HG03097 (cell line): ENCODE measurements around the gene PTP4A2.
"Not testable (repeated sequence)": the region's sequence is repeated elsewhere in the genome, so short reads cannot be mapped to it uniquely, and the experiment has no call there.

Experiments used
- ATAC-seq: cut with Tn5 transposase; IDR thresholded peaks from one replicate; pipeline ENCODE4 v1.9.1; 2021; ENCODE audit not compliant: unreplicated experiment, low FRiP score

PTP4A2 gene

DNA sequence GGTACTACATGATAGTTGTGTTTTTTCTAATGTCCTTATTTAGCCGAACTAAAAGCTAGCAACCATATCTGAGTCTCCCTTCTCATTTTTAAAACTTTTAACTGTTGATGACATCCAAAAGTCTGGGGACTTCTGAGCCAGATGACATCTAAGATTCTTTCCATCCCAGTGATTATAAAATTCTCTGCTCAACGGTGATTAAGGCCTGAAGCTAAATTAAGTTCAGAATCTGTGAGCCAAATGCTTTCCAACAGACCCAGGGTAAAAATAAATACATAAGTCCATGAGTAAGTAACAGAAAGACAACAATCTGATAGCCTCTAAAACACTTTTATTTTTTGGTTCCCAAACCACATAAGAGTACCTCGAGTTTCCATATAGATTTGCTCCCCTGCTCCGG, 13.1 kb upstream of the PTP4A2 start:
- no peak for ATAC-seq

DNA sequence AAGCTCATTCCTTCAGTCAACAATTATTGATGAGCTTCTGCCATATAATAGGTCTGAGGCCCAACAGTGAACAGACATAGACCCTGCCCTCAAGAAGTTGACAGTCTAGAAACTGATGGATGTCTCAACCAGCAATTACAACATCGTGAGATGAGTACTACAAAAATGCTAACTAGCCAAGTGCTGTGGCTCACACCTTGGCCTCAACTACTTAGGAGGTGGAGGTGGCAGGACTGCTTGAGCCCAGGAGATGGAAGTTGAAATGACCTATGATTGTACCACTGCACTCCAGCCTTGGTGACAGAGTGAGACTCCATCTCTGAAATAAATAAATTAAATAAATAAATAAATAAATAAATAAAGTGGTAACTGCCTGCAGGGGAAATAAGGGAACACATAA, 11.7 kb upstream of the PTP4A2 start:
- no peak for ATAC-seq

DNA sequence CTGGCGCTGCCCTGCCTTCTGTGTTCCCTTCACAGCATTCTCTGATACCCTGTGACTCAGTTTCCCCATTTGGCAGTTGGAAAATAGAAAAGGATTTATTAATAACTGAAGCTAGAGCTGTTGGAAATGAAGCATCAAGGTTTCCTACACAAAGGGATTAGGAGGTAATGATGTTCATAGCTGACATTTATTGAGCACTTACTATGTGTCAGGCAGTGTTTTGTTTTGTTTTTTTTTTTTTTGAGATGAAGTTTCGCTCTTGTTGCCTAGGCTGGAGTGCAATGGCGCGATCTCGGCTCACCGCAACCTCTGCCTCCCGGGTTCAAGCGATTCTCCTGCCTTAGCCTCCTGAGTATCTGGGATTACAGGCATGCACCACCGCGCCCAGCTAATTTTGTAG, 7.5 kb upstream of the PTP4A2 start:
- not testable (repeated sequence) for ATAC-seq

DNA sequence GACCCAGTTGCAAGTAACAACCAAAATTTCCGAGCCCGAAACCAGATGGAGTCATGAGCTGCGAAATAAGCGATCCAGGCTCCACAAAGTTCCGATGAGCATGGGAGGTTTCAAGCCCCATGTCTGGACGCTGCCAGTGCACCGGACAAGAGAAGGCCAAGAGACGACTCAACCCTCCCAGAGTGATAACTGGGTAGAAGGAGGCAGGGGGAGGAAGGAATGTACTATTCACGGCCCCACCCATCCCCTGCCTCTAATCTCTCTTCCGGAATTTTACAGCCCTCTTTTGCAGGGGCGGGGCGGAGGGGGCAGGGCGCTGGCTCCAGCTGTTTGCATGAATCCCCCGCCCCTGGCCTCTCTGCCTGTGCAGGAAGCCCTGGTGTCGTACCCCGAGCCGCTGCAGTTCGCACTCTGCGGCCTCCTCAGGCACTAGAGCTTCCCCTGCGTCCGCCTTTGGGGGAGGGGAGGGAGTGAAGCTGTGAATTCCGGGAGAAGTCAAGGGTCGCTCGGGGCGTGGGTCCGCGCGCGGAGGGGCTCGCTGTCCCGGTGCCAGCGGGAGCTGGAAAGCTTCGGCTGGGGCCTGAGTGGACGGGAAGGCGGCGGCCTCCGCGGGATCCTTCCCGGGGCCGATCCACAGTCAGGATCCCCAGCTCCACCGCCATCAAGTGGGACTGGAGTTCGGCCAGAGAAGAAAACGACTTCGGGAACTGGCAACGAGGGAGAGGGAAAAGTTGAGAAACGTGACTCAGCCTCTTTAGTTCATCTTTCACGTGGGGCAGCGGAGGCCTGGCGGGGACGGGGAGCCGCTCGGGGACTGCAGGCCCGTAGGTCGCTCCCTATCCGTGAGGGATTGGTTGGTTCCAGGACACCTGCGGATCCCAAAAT, 6.3 kb upstream of the PTP4A2 start:
- peak; percentile 65 for ATAC-seq

DNA sequence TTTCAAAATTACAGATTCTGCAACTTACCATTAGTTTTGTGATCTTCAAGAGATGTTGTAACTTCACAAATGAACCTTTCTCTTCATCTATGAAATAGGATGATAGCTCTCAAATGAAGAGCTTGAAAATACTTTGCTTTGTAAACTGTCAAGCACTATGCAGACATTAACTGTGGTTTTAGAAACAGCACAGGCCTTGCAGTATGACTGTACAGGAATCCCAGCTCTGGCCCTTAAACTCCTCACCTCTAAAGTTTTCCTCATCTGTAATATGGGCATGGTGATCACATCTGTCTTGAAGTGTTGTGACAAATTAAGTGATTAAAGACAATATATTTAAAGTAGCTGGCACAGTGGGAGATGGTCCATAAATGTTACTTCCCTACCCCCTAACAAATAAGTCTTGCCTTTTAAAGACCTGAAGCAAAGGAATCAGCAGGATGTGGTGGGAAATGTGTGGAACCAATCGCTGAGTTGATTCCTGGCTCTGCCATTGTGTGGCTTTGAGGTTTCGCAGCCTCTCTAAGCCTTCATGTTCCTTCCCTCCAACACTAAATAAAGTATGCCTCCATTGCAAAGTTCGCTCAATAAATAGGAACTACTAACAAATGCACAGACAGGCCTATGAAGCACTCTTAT, 5.5 kb upstream of the PTP4A2 start:
- no peak for ATAC-seq

DNA sequence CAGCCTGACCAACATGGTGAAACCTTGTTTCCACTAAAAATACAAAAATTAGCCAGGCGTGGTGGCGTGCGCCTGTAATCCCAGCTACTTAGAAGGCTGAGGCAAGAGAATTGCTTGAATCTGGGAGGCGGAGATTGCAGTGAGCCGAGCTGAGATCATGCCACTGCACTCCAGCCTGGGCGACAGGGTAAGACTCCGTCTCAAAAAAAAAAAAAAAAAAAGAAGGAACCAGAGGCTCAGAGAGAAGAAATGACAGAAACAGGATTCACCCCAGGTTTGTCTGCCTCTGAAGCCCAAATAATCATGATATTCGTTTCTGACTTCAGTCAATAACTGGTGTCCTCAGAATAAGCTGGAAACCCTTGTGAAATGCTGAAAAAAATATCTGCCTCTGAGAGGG, 3.9 kb upstream of the PTP4A2 start:
- ATAC-seq, result not testable (repeated sequence)

DNA sequence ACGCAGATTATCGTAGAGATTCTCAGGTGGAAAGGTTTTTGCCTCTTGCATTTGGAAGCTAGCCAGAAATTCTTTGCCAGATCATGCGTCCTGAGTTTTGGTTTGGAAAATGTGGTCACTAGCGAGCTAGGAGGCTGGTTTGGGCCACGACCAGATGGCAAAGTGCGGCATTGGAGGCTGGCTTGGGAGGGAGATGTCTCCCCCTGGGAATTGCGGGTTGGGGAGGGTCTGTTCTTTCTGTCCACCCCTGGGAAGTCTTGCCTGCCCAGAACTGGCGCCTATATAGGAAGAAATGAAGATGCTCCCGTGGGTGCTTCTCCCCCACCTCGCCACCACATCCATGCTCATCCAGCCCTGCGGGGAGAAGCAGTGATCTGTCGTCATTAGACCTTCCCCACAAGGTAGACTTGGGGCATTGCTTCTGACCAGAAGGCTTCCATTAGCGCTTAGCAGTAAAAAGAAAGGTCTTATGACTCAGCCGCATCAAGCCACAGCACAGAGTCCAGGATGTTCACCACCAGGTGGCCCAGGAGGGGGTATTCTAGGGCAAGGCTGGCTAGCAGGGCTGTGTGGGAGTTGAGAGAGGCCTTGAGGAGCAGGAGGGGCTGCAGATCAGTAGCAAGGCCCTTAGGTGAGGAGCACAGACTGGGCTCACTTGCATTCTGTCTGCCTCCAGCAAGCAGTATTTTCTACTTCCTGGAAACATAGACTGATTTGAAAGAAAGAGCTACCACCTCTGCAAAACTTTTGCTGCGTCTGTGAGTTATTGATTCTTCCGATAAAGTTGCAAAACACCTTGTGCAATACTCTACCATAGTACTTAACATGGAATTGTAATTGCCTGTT, 1.5 kb upstream of the PTP4A2 start:
- ATAC-seq, result peak; percentile 29

DNA sequence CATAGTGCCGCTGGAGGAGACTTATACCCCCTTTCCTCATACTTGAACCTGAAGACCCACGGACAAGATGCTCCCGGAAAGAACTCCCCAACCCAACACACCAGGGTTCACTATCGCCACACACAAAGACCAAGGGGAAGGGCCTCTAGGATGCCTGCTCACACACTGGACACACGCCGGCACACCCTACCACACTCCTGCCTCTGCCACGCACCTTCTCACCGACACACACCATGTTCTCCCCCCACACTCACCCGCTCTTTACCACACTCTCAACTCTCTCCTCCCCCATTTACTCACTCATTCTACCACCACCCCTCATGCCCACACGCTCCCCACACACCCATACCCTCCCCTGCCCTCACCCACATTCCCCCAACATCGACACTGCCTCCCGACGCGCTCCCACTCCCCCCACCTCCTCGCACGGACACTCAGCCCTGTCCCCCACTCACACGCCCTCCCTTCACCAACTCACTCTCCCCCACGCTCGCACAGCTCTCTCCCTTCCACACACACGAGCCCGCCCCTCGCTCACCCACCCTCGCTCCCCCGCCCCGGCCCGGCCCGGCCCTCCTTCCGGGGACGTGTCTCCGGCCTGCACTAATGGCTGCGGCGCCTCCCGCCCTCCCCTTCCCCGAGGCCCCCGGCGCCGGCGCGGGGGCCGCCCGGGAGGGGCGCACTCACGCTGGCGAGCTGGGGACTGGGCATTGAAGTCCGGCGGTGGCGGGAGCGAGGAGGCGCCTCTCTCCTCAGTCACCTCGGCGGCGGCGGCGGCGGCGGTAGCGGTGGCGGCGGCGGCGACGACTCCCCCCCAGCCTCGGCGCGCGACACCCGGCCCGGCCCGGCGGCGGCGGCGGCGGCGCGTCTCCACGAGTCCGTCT, 626 bp downstream of the PTP4A2 start:
- ATAC-seq, result peak; percentile 23

DNA sequence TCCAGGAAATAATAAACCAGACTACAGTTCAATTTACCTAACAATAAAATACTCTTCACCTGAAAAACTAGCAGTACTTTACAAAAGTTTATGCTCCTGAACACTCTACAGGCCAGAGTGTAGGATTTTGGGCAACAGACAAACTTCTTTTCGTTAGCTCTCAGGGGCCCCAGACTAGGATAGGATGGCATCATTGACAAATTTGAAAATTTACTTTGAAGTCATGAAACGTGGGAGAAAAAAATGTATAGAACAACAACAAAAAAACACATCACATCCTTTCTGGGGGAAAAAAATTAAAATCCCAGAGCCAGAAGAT, 1.2 kb downstream of the PTP4A2 start:
- no peak for ATAC-seq

DNA sequence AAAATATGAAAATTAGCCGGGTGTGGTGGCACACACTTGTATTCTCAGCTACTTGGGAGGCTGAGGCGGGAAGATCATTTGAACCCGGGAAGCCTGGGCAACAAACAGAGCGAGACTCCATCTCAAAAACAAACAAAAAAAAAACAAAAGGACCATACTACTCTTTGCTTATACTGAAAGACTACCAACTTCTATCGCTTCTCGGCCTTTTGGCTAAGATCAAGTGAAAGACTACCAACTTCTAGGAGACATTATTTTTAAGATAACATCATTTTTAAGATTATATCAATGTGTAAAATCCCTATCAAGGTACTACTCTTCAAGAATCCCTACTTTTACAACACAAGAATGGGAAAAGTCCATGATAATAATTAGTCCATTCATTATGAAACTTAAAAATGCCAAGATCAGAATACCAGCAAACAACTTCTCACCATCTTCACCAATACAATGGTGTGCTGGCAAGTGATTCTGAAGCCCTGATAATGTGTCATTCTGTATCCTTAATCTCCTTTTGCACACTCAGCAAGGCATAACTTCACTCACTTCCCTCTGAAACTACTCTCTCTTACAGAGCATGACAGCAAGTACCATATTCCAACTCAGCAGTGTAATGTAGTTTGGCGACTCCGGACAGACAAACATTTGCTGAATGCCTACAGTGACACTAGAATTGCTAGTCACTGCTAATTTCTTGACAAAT, 1.7 kb downstream of the PTP4A2 start:
- ATAC-seq, result no peak

DNA sequence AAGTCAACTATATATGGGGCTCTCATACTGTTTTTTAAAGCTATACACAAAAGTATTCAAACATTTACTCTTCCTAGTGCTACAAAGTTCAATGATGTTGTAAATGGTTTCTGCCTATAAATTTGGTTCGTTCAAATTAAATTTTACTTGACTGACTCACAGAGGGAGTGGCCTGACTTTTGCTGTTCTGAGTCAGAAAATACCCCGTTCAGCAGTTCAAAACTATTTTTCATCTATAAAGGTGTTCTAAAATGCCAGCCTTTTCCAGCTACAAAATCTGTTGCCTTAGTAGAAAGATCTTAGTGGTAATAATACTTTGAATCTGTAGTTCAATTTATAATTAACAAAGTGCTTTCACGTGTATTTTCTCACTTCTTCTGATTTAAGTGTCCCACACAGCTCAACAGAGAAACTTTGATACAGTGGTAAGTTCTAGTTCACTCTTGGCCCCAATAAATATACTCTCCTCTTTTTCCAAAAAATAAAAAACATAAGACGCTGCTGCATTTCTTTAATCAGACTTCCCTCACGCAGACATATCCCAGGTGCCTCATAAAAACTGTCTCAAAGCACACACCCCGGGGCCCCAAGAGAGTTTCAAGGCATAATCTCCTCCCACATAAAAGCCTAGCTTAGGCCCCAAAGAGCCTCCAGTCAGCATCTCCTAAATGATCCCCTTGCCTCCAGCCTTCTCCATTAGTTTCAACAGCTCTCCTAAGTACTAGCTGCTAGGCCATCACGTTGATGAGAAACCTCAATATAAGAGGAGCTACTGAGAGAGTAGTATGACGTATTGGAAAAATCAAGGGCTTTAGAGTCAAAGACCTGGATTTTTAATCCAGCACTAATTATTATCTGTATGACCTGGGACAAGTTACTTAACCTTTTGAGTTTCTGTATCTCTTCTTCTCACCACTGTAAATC, 3.2 kb downstream of the PTP4A2 start:
- no peak for ATAC-seq

DNA sequence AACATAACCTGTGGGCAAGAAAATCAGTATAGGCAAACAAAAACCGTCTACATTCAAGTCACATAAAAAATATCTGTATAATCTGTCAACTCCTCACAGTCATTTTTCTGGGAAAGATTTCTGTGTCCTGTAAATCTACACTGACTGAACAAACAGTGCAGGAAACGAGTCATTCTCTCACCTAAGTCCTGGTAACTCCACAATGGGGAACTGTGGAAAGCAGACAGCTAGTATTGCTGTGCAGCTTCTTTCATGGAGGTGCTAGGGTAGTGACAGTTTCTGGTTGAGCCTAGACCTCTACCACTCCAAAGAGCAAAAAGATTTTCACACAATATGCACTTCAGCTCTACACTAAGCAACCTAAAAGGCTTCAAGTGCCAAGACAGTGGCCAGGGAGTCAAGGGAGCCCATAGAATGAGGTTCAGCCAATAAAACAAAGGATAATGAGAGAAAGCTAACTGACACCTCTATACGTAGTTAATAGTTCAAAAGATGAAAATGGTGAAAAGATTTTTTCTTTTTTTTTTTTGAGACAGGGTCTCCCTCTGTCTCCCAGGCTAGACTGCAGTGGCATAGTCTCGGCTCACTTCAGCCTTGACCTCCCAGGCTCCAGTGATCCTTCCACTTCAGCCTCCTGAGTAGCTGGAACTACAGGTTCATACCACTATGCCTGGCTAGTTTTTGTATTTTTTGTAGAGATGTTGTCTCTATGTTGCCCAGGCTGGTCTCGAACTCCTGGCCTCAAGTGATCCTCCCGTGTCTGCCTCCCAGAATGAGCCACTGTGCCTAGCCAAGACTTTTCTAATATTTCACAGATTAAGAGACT, 5.5 kb downstream of the PTP4A2 start:
- no peak for ATAC-seq

DNA sequence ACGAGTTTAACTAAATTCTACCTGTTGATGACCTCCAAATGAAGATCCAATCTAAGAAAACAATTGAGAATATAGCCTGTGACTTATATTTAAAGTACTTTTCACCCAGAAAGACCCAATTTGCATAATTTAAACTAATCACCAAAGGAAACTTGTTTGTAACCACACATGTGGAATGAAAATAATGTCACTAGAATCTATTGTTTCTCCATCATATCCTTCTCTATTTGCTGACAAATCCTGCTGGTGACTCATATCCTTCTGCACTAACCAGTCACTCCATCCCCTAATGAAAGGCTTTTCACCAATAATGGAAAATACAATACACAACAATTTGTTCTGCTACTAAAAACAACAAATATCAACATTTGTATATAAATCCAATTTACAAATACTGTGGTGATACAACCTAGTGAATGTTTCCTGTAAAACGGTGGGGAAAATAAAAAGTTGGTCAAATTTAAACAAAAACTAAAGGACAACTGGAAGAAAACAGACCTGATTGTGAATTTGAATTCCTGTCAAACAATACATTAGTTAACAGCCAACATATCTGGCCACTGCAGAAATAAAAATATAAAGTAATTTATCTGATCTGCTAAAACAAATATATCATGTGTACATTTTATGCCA, 6.5 kb downstream of the PTP4A2 start:
- no peak for ATAC-seq

DNA sequence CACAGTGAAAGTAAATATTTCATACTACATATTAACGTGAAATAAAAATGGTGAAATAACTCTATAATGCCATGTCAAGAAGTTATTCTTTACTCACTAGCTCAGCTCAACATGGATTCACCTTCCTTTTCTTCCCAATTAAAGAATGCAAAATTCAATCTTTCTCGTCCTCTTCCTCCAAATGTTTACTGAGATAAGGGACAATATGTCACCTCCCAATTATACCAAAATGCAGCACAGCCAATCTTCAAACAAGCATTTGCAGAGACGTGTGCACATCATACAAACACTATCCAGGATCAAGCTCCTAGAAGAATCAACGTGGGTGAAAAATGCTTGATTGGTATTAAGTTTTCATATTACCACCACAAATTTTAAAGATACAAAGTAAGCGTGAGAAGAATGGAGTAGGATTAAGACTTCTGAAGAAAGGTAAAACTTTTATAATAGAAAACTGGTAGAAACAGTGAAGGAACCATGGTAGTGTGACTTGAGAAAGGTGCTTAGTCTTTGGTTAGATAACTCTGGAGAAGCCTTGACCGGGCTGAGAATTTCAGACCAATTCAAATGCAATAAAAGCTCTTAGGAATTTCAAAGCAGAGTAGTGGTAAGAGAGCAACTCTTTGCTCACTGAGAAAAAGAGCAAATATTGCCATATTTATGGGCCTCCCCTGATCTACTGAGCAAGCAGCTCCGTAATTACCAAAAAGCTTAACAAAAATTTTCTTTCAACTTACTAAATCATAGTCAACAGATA, 7.2 kb downstream of the PTP4A2 start:
- no peak for ATAC-seq

DNA sequence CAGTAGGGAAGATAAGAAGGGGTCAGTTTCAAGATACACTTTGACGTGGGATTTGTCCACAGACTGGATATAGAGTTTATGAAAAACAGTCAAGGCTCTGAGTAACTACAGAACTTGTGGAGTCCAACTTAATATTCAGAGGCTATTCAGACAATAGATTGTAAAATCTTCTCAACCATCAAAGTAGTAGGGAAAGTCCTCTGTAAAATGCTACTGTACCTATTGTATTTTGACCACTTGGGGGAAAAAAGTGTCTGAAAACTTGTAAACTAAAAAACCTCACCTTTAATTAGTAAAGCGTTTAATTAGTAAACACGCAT, 10.5 kb downstream of the PTP4A2 start:
- ATAC-seq, result no peak

DNA sequence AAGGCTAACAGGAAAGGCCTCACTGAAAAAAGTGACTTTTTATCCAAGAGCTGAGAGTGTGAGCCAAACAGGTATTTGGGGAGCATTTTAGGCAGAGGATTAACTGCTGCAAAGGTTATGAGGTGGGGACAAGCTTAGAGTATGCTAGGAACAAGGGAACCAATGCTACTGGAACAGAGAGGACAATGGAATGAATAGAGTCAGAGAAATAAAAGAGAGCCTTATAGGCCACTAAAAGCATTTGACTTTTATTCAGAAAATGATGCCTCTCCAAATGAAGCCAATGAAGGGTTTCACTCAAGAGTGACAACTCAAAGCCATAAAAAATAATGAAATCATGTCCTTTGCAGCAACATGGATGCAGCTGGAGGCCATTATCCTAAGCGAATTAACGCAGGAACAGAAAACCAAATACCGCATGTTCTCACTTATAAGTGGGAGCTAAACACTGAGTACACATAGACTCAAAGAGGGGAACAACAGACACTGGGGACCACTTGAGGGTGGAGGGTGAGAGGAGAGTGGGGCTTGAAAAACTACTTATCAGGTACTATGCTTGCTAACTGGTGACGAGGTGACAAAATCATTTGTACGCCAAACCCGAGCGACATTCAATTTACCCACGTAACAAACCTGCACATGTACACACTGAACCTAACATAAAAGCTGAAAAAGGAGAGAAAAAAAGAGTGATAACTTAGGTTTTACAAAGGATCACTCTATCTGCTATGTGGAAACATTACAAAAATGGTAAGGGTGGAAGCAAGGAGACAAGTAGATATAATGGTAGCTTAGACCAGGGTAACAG, 11.1 kb downstream of the PTP4A2 start:
- no peak for ATAC-seq
